HCT116 (cell line): Measurements from ENCODE around the gene SMIM14. TPM values are rescaled to one million over a fixed set of nuclear protein-coding genes. Genes with fewer than 3 reads are reported as not detected.

Source experiments
- ATAC-seq: fragments of 200-7000 bp; cut with Tn5 transposase; 2 replicates; pipeline ENCODE4 v1.9.1; 2020; ENCODE audit warnings: mild to moderate bottlenecking, moderate library complexity
- BruUV-seq: library from RNA; stranded (reverse); fragments of 400-500 nt; replicated peaks from 2 replicates; lab custom pipeline; 2021; lab: Mats Ljungman, UMichigan
- CTCF ChIA-PET: fragments of 300-600 bp; sonication (Branson Sonifier 250); formaldehyde crosslinking; loops from one replicate; lab custom pipeline; 2021; ENCODE audit warnings: antibody characterized with exemption; lab: Charles Lee
- POLR2A ChIA-PET: fragments of 300-600, 350-600 bp; sonication (Branson Sonifier 250); formaldehyde crosslinking; loops from one replicate; lab custom pipeline; 2021; ENCODE audit warnings: antibody characterized with exemption; lab: Charles Lee
- RAD21 ChIA-PET, 2 experiments: fragments of 300-600 bp; sonication (Branson Sonifier 250); formaldehyde crosslinking; loops; one replicate each; lab custom pipeline; 2023; ENCODE audit warnings: low total read pairs in 2 of 2; ENCODE audit not compliant: uncharacterized antibody in 2 of 2, unreplicated experiment in 2 of 2, low non-redundant PET in 1 of 2; lab: Charles Lee
- DNase-seq: peaks from one replicate; pipeline ENCODE4 v3.0.0-alpha.2; 2010; ENCODE audit warnings: low read depth, low spot score
- H2AFZ ChIP-seq: fragments of 200-600 bp; shearing (Covaris generic), sonication (generic); 2 replicates; pipeline ENCODE4 v1.6.1; 2017; ENCODE audit warnings: low read depth, mixed run types, mixed read lengths, antibody characterized with exemption, low read length; ENCODE audit not compliant: poor library complexity, severe bottlenecking
- H3K27ac ChIP-seq: 2 replicates; pipeline ENCODE4 v1.5.1; 2012; ENCODE audit warnings: low read depth, low read length
- H3K27me3 ChIP-seq: fragments of 200-600 bp; sonication (generic); 2 replicates; pipeline ENCODE4 v1.6.1; 2016; ENCODE audit warnings: mixed run types, low read length, mixed read lengths; ENCODE audit not compliant: insufficient read depth
- H3K36me3 ChIP-seq, 2 experiments: fragments of 200-500 bp in 1 of 2; fragments of 200-600 bp in 1 of 2; sonication (Bioruptor generic) in 1 of 2; sonication (generic) in 1 of 2; 2 replicates each; pipeline versions ENCODE4 v1.5.1 to v1.6.1; 2014 to 2016; ENCODE audit warnings: low read length in 2 of 2, inconsistent platforms in 1 of 2, mixed read lengths in 1 of 2, mixed run types in 1 of 2; ENCODE audit not compliant: insufficient read depth in 2 of 2, control insufficient read depth in 1 of 2
- H3K4me1 ChIP-seq, 2 experiments: fragments of 200-600 bp in 1 of 2; sonication (generic) in 1 of 2; 2 replicates each; pipeline versions ENCODE4 v1.5.1 to v1.6.1; 2012 to 2017; ENCODE audit warnings: low read length in 2 of 2, inconsistent platforms in 1 of 2, mild to moderate bottlenecking in 1 of 2, mixed read lengths in 1 of 2, mixed run types in 1 of 2, moderate library complexity in 1 of 2; ENCODE audit not compliant: insufficient read depth in 2 of 2, control insufficient read depth in 1 of 2
- H3K4me2 ChIP-seq: fragments of 200-600 bp; sonication (generic); 2 replicates; pipeline ENCODE4 v1.6.1; 2017; ENCODE audit warnings: mixed run types, low read length, mixed read lengths
- H3K4me3 ChIP-seq, 2 experiments: fragments of 200-600 bp in 1 of 2; sonication (generic) in 1 of 2; replicated peaks in 1 of 2; 2 replicates each; pipeline ENCODE4 v1.5.1; 2011 to 2016; ENCODE audit warnings: low read length in 2 of 2, control low read depth in 1 of 2, low read depth in 1 of 2, mild to moderate bottlenecking in 1 of 2, mixed read lengths in 1 of 2, mixed run types in 1 of 2
- H3K79me2 ChIP-seq: fragments of 200-600 bp; sonication (generic); 2 replicates; pipeline ENCODE4 v1.6.1; 2017; ENCODE audit warnings: mild to moderate bottlenecking, mixed run types, low read length, moderate library complexity, mixed read lengths; ENCODE audit not compliant: insufficient read depth
- H3K9ac ChIP-seq: fragments of 200-600 bp; sonication (generic); 2 replicates; pipeline ENCODE4 v1.6.1; 2016; ENCODE audit warnings: low read length, mixed read lengths
- H3K9me2 ChIP-seq: fragments of 200-600 bp; sonication (generic), shearing (Covaris generic); 2 replicates; pipeline ENCODE4 v1.6.1; 2017; ENCODE audit warnings: mixed run types, mild to moderate bottlenecking, moderate library complexity; ENCODE audit not compliant: insufficient read depth
- H3K9me3 ChIP-seq, 2 experiments: fragments of 200-500 bp in 1 of 2; fragments of 200-600 bp in 1 of 2; sonication (Bioruptor generic) in 1 of 2; sonication (generic) in 1 of 2; 2 replicates each; pipeline ENCODE4 v1.6.1; 2014 to 2017; ENCODE audit warnings: low read length in 2 of 2, mixed read lengths in 2 of 2, inconsistent platforms in 1 of 2, low read depth in 1 of 2, mild to moderate bottlenecking in 1 of 2, mixed run types in 1 of 2, moderate library complexity in 1 of 2; ENCODE audit not compliant: control insufficient read depth in 1 of 2, insufficient read depth in 1 of 2
- H4K20me1 ChIP-seq: fragments of 200-600 bp; sonication (generic), shearing (Covaris generic); 2 replicates; pipeline ENCODE4 v1.6.1; 2017; ENCODE audit warnings: mixed run types, mild to moderate bottlenecking, moderate library complexity; ENCODE audit not compliant: insufficient read depth
- EGR1 ChIP-seq: IDR thresholded peaks from 2 replicates; pipeline ENCODE4 v1.6.1; 2012; ENCODE audit warnings: low read depth
- ELF1 ChIP-seq: IDR thresholded peaks from 2 replicates; pipeline ENCODE4 v1.6.1; 2012; ENCODE audit warnings: low read depth, borderline replicate concordance
- EZH2 ChIP-seq: fragments of 200-600 bp; sonication (generic); IDR thresholded peaks from 2 replicates; pipeline ENCODE4 v1.6.1; 2017; ENCODE audit warnings: antibody characterized with exemption, mixed run types
- EZH2phosphoT487 ChIP-seq: fragments of 200-600 bp; IDR thresholded peaks from 2 replicates; pipeline ENCODE4 v1.6.1; 2018; ENCODE audit warnings: antibody characterized with exemption, borderline replicate concordance
- FOSL1 ChIP-seq: IDR thresholded peaks from 2 replicates; pipeline ENCODE4 v1.6.1; 2012; ENCODE audit warnings: low read depth
- JUND ChIP-seq: IDR thresholded peaks from 2 replicates; pipeline ENCODE4 v1.6.1; 2012
- POLR2AphosphoS5 ChIP-seq: IDR thresholded peaks from 2 replicates; pipeline ENCODE4 v1.6.1; 2011; ENCODE audit warnings: mild to moderate bottlenecking, low read depth, low read length, moderate library complexity
- SIN3A ChIP-seq: IDR thresholded peaks from 2 replicates; pipeline ENCODE4 v1.6.1; 2012; ENCODE audit warnings: low read depth
- SP1 ChIP-seq: IDR thresholded peaks from 2 replicates; pipeline ENCODE4 v1.6.1; 2012; ENCODE audit warnings: low read depth
- SRF ChIP-seq: IDR thresholded peaks from 2 replicates; pipeline ENCODE4 v1.6.1; 2012; ENCODE audit warnings: low read depth
- TCF7L2 ChIP-seq: IDR thresholded peaks from 2 replicates; pipeline ENCODE4 v1.7.0; 2011; ENCODE audit warnings: borderline replicate concordance, inconsistent platforms; ENCODE audit not compliant: insufficient read depth, insufficient read length; ENCODE audit errors: extremely low read depth
- YY1 ChIP-seq: IDR thresholded peaks from 2 replicates; pipeline ENCODE4 v1.6.1; 2011; ENCODE audit warnings: low read length, low read depth, moderate library complexity, mild to moderate bottlenecking; ENCODE audit not compliant: insufficient replicate concordance; ENCODE audit errors: extremely low read depth
- ZBTB33 ChIP-seq: IDR thresholded peaks from 2 replicates; pipeline ENCODE4 v1.6.1; 2011; ENCODE audit warnings: mild to moderate bottlenecking, low read length, moderate library complexity; ENCODE audit not compliant: insufficient replicate concordance; ENCODE audit errors: extremely low read depth
- ZFX ChIP-seq: fragments of 450-650 bp; IDR thresholded peaks from 2 replicates; pipeline ENCODE4 v1.6.1; 2017
- ZNF274 ChIP-seq: fragments of 200-500 bp; sonication (Bioruptor generic); IDR thresholded peaks from 2 replicates; pipeline ENCODE4 v1.6.1; 2014; ENCODE audit warnings: mild to moderate bottlenecking, low read depth, low read length, inconsistent platforms
- intact Hi-C: fragments of 100-400 bp; cut with micrococcal nuclease; formaldehyde crosslinking; loops from 2 replicates; pipeline ENCODE4 v1.10.0; 2022
- total RNA-seq: library from RNA; stranded (reverse); gene quantifications from one replicate; pipeline ENCODE4 v1.2.1, GENCODE V29; 2021; ENCODE audit not compliant: unreplicated experiment
- TF ChIP-seq, protein P1 (sequence below): IDR thresholded peaks from 2 replicates; pipeline ENCODE4 v1.6.1; 2012
- TF ChIP-seq, protein P2 (sequence below): IDR thresholded peaks from 2 replicates; pipeline ENCODE4 v1.6.1; 2012; ENCODE audit warnings: low read depth

SMIM14 gene
- total RNA-seq, 1 experiment from 2014 or later: 21.6 TPM

DNA sequence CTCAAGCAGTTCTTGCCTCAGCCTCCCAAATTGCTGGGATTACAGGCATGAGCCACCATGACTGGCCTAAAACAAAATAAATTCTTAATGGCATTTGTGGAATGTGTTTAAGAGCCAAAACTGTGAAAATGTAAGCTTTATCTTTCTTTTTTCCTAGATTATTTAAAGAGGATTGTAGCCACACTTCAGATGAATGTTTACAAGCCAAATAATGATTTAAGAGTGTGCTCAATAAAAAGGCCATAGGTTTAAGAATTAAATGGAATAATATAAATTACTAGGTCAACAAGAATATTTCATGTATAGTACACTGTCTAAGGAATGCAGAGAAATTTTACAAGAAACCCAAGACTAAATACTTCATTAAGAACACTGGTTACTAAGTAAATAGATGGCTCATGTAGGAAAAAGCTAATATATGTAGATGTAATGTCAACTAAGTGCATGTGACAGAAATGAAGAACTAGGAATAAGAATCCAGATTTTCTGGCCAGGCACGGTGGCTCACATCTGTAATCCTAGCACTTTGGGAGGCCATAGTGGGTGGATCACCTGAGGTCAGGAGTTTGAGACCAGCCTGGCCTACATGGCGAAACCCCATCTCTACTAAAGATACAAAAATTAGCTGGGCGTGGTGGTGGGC, 90.1 kb downstream of the SMIM14 start:
- H3K9me2 ChIP-seq: no peaks in the 10 kb centered on the region
- ChIA-PET RAD21 (no interaction called here), POLR2A (no interaction called here), CTCF (interaction anchor here (1.6 kb wide), 1 partner anchor 79 kb away, joined by 3 read pairs; no protein-coding TSS in a partner anchor)
- no peak overlapping the region for H3K9ac ChIP-seq
- TF ChIP-seq FOSL1: no peak
- TF ChIP-seq POLR2AphosphoS5: no peak
- TF ChIP-seq ELF1: no peak
- no peak for TF ChIP-seq ZNF274
- TF ChIP-seq EGR1: no peak
- no peak for TF ChIP-seq SP1
- TF ChIP-seq SIN3A: no peak
- no peak for TF ChIP-seq TCF7L2
- TF ChIP-seq, protein P1, sequence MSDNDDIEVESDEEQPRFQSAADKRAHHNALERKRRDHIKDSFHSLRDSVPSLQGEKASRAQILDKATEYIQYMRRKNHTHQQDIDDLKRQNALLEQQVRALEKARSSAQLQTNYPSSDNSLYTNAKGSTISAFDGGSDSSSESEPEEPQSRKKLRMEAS: no peak
- TF ChIP-seq YY1: no peak
- TF ChIP-seq, protein P2, sequence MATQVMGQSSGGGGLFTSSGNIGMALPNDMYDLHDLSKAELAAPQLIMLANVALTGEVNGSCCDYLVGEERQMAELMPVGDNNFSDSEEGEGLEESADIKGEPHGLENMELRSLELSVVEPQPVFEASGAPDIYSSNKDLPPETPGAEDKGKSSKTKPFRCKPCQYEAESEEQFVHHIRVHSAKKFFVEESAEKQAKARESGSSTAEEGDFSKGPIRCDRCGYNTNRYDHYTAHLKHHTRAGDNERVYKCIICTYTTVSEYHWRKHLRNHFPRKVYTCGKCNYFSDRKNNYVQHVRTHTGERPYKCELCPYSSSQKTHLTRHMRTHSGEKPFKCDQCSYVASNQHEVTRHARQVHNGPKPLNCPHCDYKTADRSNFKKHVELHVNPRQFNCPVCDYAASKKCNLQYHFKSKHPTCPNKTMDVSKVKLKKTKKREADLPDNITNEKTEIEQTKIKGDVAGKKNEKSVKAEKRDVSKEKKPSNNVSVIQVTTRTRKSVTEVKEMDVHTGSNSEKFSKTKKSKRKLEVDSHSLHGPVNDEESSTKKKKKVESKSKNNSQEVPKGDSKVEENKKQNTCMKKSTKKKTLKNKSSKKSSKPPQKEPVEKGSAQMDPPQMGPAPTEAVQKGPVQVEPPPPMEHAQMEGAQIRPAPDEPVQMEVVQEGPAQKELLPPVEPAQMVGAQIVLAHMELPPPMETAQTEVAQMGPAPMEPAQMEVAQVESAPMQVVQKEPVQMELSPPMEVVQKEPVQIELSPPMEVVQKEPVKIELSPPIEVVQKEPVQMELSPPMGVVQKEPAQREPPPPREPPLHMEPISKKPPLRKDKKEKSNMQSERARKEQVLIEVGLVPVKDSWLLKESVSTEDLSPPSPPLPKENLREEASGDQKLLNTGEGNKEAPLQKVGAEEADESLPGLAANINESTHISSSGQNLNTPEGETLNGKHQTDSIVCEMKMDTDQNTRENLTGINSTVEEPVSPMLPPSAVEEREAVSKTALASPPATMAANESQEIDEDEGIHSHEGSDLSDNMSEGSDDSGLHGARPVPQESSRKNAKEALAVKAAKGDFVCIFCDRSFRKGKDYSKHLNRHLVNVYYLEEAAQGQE: no peak
- TF ChIP-seq JUND: no peak
- no peak for TF ChIP-seq ZBTB33
- TF ChIP-seq SRF: no peak
- TF ChIP-seq EZH2: no peak
- TF ChIP-seq EZH2phosphoT487: no peak
- TF ChIP-seq ZFX: no peak
- H3K27me3 ChIP-seq: no peaks in the 10 kb centered on the region
- no peaks in the 10 kb centered on the region for H3K9me3 ChIP-seq
- H3K36me3 ChIP-seq: no peaks in the 10 kb centered on the region
- H3K27ac ChIP-seq: no peak overlapping the region
- ATAC-seq (no peak), DNase-seq (no peak)
- no TSS peak for BruUV-seq
- H3K79me2 ChIP-seq: no peaks in the 10 kb centered on the region
- no peaks in the 10 kb centered on the region for H4K20me1 ChIP-seq
- intact Hi-C loops: no loop called here
- no peak overlapping the region for H3K4me2 ChIP-seq
- H3K4me1 ChIP-seq: no peaks in the 10 kb centered on the region
- no peak overlapping the region for H2AFZ ChIP-seq
- H3K4me3 ChIP-seq: no peak overlapping the region
